HG03064 (cell line): ENCODE measurements around the gene FABP3.

Experiments used
- ATAC-seq: cut with Tn5 transposase; IDR thresholded peaks from one replicate; pipeline ENCODE4 v1.9.1; 2021; ENCODE audit warnings: low read depth; ENCODE audit not compliant: unreplicated experiment

The FABP3 gene

GRCh38 chr1:31324992-31325391, 47.9 kb downstream of the FABP3 start:
- ATAC-seq: no peak

- ATAC-seq: no peak
Observed at GRCh38 chr1:31324093-31324492, 48.8 kb downstream of the FABP3 start.

GRCh38 chr1:31318146-31318545, 54.7 kb downstream of the FABP3 start:
- no peak for ATAC-seq

GRCh38 chr1:31315902-31316301, 57.0 kb downstream of the FABP3 start:
- no peak for ATAC-seq
